Aorta (tissue), 5 donors: ENCODE data around the gene SBNO1. TPM values are rescaled to one million over a fixed set of nuclear protein-coding genes. Genes with fewer than 3 reads are reported as not detected.
"Not testable (repeated sequence)": the region's sequence is repeated elsewhere in the genome, so short reads cannot be mapped to it uniquely, and the experiment has no call there.

Experiments used
- ATAC-seq: fragments of 200-7000 bp; cut with Tn5 transposase; one replicate; pipeline ENCODE4 v1.9.1; 2022; ENCODE audit warnings: moderate library complexity; ENCODE audit not compliant: low FRiP score
- DNase-seq, 2 donors: peaks; one replicate each; pipeline ENCODE4 v3.0.0-alpha.2; 2020
- H3K27ac ChIP-seq, 2 donors: one replicate each; pipeline ENCODE4 v1.5.1; 2013; ENCODE audit warnings: low read length in 2 of 2, mild to moderate bottlenecking in 2 of 2, moderate library complexity in 2 of 2, control low read depth in 1 of 2, inconsistent platforms in 1 of 2, low read depth in 1 of 2
- H3K27me3 ChIP-seq, 2 donors: one replicate each; pipeline ENCODE4 v1.6.1; 2013; ENCODE audit warnings: control low read depth in 1 of 2, low read length in 1 of 2, mild to moderate bottlenecking in 1 of 2, moderate library complexity in 1 of 2; ENCODE audit not compliant: insufficient read depth in 2 of 2, control insufficient read depth in 1 of 2
- H3K36me3 ChIP-seq, 2 donors: one replicate each; pipeline ENCODE4 v1.6.1; 2013; ENCODE audit warnings: control low read depth in 1 of 2, low read length in 1 of 2, mild to moderate bottlenecking in 1 of 2; ENCODE audit not compliant: insufficient read depth in 2 of 2, control insufficient read depth in 1 of 2
- H3K4me1 ChIP-seq, 2 donors: one replicate each; pipeline ENCODE4 v1.6.1; 2013; ENCODE audit warnings: low read length in 2 of 2, control low read depth in 1 of 2, mild to moderate bottlenecking in 1 of 2, moderate library complexity in 1 of 2; ENCODE audit not compliant: insufficient read depth in 2 of 2, control insufficient read depth in 1 of 2
- H3K4me3 ChIP-seq, 2 donors: one replicate each; pipeline ENCODE4 v1.5.1; 2013; ENCODE audit warnings: low read length in 2 of 2, control low read depth in 1 of 2, mild to moderate bottlenecking in 1 of 2
- H3K9me3 ChIP-seq: one replicate; pipeline ENCODE4 v1.6.1; 2013; ENCODE audit warnings: mild to moderate bottlenecking, low read length; ENCODE audit not compliant: control insufficient read depth
- WGBS, 2 donors: extraction: QIAGEN DNeasy Blood & Tissue Kit; methylation state at CpG; one replicate each; pipeline ENCODE4 v1.1.7; 2013; 5-methylcytosine and 5-hydroxymethylcytosine counted together
- intact Hi-C, 2 donors: fragments of 100-400 bp; cut with DNase I; formaldehyde crosslinking; loops; one replicate each; pipeline versions ENCODE4 v1.14.2 to v1.15.0; 2022
- polyA plus RNA-seq, 2 donors: library from polyadenylated mRNA; stranded (reverse); fragments of 200-250 nt; gene quantifications; one replicate each; pipeline ENCODE4 v1.2.3, GENCODE V29; 2013
- total RNA-seq, 2 donors: library from RNA; stranded (reverse); fragmentation: NEBNext Ultra II Directional; extraction: Animal tissue kit (Norgen Biotek cat#: 25700); gene quantifications; one replicate each; pipeline ENCODE4 v1.2.1, GENCODE V29; 2021
- donor health status: healthy with polysubstance abuse.
- donor health status: Bipolar disorder and iron deficiency.
- donor health status: DM: no; HTN: no; CAD: no.
- donor health status: DM: no; HTN: no; CAD: no.
- donor health status: DM: yes; HTN: yes; CAD: no.

SBNO1 gene
- total and polyA plus RNA-seq, 4 donors: 4.0 to 28.6 (median 14.9) TPM

GRCh38 chr12:123384994-123385376, 20.3 kb upstream of the SBNO1 start:
- no peak overlapping the region for H3K4me3 ChIP-seq

GRCh38 chr12:123384318-123384993, 19.8 kb upstream of the SBNO1 start:
- Histone ChIP-seq H3K9me3 (no peaks in the 10 kb centered on the region), H3K27me3 (no peaks in the 10 kb centered on the region), H3K4me1 (no peaks in the 10 kb centered on the region), H3K36me3 (no peaks in the 10 kb centered on the region), H3K27ac (peak overlapping the region in 1 of 2 donors; percentile 34), H3K4me3 (peak overlapping the region; percentile 66)
- intact Hi-C loops: loop anchor here in 1 of 2 donors (2.0 to 5.0 kb wide), 2 partner anchors 20 to 198 kb away; partner anchors contain the start of genes SBNO1 and TMED2
- 1 to 2% methylated on average over 33 to 41 of the region's 41 CpGs for WGBS, 2 donors
- DNase-seq: no peak
- ATAC-seq: no peak

More at GRCh38 chr12:123384994-123385376, 20.3 kb upstream of the SBNO1 start:
- DNase-seq: no peak
- Histone ChIP-seq H3K27me3 (no peaks in the 10 kb centered on the region), H3K27ac (no peak overlapping the region), H3K36me3 (no peaks in the 10 kb centered on the region), H3K4me1 (no peaks in the 10 kb centered on the region), H3K9me3 (no peaks in the 10 kb centered on the region)
- 4 to 11% methylated on average over 1 of the region's 1 CpG for WGBS, 2 donors
- intact Hi-C loops: loop anchor here in 1 of 2 donors (2.0 to 5.0 kb wide), 2 partner anchors 20 to 197 kb away; partner anchors contain the start of genes SBNO1 and TMED2
- no peak for ATAC-seq

- DNase-seq (no peak), ATAC-seq (no peak)
- no peaks in the 10 kb centered on the region for H3K4me1 ChIP-seq
- no peak overlapping the region for H3K27ac ChIP-seq
- H3K36me3 ChIP-seq: no peaks in the 10 kb centered on the region
- no peak overlapping the region for H3K4me3 ChIP-seq
- intact Hi-C loops: loop anchor here in 1 of 2 donors (5.0 kb wide), 1 partner anchor 200 kb away; the partner anchor contains the start of gene TMED2
- no peaks in the 10 kb centered on the region for H3K27me3 ChIP-seq
- no peaks in the 10 kb centered on the region for H3K9me3 ChIP-seq
- 93% methylated on average over 14 of the region's 14 CpGs for WGBS, 2 donors
These were observed 18.0 kb upstream of the SBNO1 start for GRCh38 chr12:123382684-123383083.

- Histone ChIP-seq H3K27me3 (no peaks in the 10 kb centered on the region), H3K36me3 (no peaks in the 10 kb centered on the region), H3K9me3 (no peaks in the 10 kb centered on the region), H3K27ac (no peak overlapping the region), H3K4me1 (no peaks in the 10 kb centered on the region), H3K4me3 (no peak overlapping the region)
- intact Hi-C loops: no loop called here
- ATAC-seq (no peak), DNase-seq (no peak)
- WGBS, 2 donors: 81 to 87% methylated on average over 5 of the region's 5 CpGs
These were observed 14.7 kb upstream of the SBNO1 start for GRCh38 chr12:123379391-123379790.

- H3K4me1 ChIP-seq, DNase-seq, intact Hi-C loops, ATAC-seq, H3K36me3 ChIP-seq, H3K4me3 ChIP-seq, H3K27me3 ChIP-seq, H3K9me3 ChIP-seq, H3K27ac ChIP-seq: not testable (repeated sequence)
- WGBS, 2 donors: 79 to 84% methylated on average over 5 of the region's 5 CpGs
These were observed 7.8 kb upstream of the SBNO1 start for GRCh38 chr12:123372415-123372814.

GRCh38 chr12:123371667-123372368, 7.2 kb upstream of the SBNO1 start:
- ATAC-seq, H3K4me1 ChIP-seq, H3K27me3 ChIP-seq, intact Hi-C loops, H3K4me3 ChIP-seq, H3K9me3 ChIP-seq, H3K27ac ChIP-seq, H3K36me3 ChIP-seq: not testable (repeated sequence)
- peak in 1 of 2 donors; percentile 58 for DNase-seq
- 90 to 92% methylated on average over 48 of the region's 48 CpGs for WGBS, 2 donors

- H3K4me3 ChIP-seq: no peak overlapping the region
- H3K27ac ChIP-seq: no peak overlapping the region
- no peaks in the 10 kb centered on the region for H3K27me3 ChIP-seq
- intact Hi-C loops: no loop called here
- H3K9me3 ChIP-seq: no peaks in the 10 kb centered on the region
- no peaks in the 10 kb centered on the region for H3K36me3 ChIP-seq
- ATAC-seq: no peak
- DNase-seq: peak in 1 of 2 donors; percentile 28
- 94% methylated on average over 5 of the region's 5 CpGs for WGBS, 2 donors
- no peaks in the 10 kb centered on the region for H3K4me1 ChIP-seq
These were observed 4.6 kb upstream of the SBNO1 start for GRCh38 chr12:123369229-123369628.

GRCh38 chr12:123368431-123368830, 3.8 kb upstream of the SBNO1 start:
- H3K4me3 ChIP-seq, H3K27me3 ChIP-seq, ATAC-seq, H3K36me3 ChIP-seq, H3K9me3 ChIP-seq, intact Hi-C loops, H3K27ac ChIP-seq, H3K4me1 ChIP-seq: not testable (repeated sequence)
- peak in 1 of 2 donors; percentile 57 for DNase-seq
- WGBS, 2 donors: 96 to 97% methylated on average over 7 of the region's 7 CpGs

GRCh38 chr12:123367511-123367910, 2.9 kb upstream of the SBNO1 start:
- H3K9me3 ChIP-seq: no peaks in the 10 kb centered on the region
- WGBS, 2 donors: 91 to 94% methylated on average over 4 of the region's 4 CpGs
- no peak for ATAC-seq

More at GRCh38 chr12:123367511-123367910, 2.9 kb upstream of the SBNO1 start:
- intact Hi-C loops: no loop called here
- Histone ChIP-seq H3K4me1 (no peaks in the 10 kb centered on the region), H3K27me3 (no peaks in the 10 kb centered on the region), H3K27ac (no peak overlapping the region), H3K36me3 (no peaks in the 10 kb centered on the region), H3K4me3 (no peak overlapping the region)
- peak in 1 of 2 donors; percentile 41 for DNase-seq
